Adrenal gland (tissue), 5 donors: Measurements from ENCODE around the gene INKA2.

Experiments
- CTCF ChIP-seq, 6 experiments: fragments of 450-650 bp in 4 of 6; fragments of 200-600 bp in 2 of 6; sonication (generic) in 1 of 6; IDR thresholded peaks; 1 replicate in 5 of 6; 2 replicates in 1 of 6; pipeline versions ENCODE4 v1.5.1 to v1.8.0; 2016 to 2021; ENCODE audit warnings: antibody characterized with exemption in 6 of 6, mild to moderate bottlenecking in 2 of 6, moderate library complexity in 1 of 6
- POLR2A ChIP-seq, 2 donors: fragments of 450-650 bp; IDR thresholded peaks; one replicate each; pipeline ENCODE4 v1.6.1; 2017; ENCODE audit warnings: antibody characterized with exemption in 2 of 2, mild to moderate bottlenecking in 2 of 2, moderate library complexity in 1 of 2
- donor health status: DM: no; HTN: no; CAD: no.

- TF ChIP-seq CTCF (IDR thresholded peaks at IDR 0.05): no peak
- no peak for TF ChIP-seq POLR2A (IDR thresholded peaks at IDR 0.05)
These were observed 3.8 kb upstream of the INKA2 start for GRCh38 chr1:111742938-111743549.
